Activated CD8-positive, alpha-beta T cell treated with anti-CD3 and anti-CD28 coated beads for 36 hours (primary cell): Measurements from ENCODE around the gene ZNF350. TPM values are rescaled to one million over a fixed set of nuclear protein-coding genes. Genes with fewer than 3 reads are reported as not detected.
"Not testable (repeated sequence)": the region's sequence is repeated elsewhere in the genome, so short reads cannot be mapped to it uniquely, and the experiment has no call there.

ENCODE experiments used
- ATAC-seq: fragments of 200-7000 bp; cut with Tn5 transposase; one replicate; pipeline ENCODE4 v1.10.0; 2021; ENCODE audit warnings: mild to moderate bottlenecking, moderate library complexity
- CTCF ChIA-PET: fragments of 350-600 bp; sonication (Branson Sonifier 250); formaldehyde crosslinking; loops from one replicate; lab custom pipeline; 2021; ENCODE audit warnings: antibody characterized with exemption; lab: Charles Lee
- POLR2A ChIA-PET: fragments of 350-600 bp; sonication (Branson Sonifier 250); formaldehyde crosslinking; loops from one replicate; lab custom pipeline; 2021; ENCODE audit warnings: antibody characterized with exemption; lab: Charles Lee
- DNase-seq: peaks from one replicate; pipeline ENCODE4 v3.0.0-alpha.2; 2020
- H3K27ac Mint-ChIP-seq: one replicate; pipeline ENCODE4 v1.8.0; 2021; ENCODE audit warnings: mild to moderate bottlenecking, mixed read lengths
- H3K27me3 Mint-ChIP-seq: one replicate; pipeline ENCODE4 v1.8.0; 2021; ENCODE audit warnings: mixed read lengths
- H3K36me3 Mint-ChIP-seq: one replicate; pipeline ENCODE4 v1.8.0; 2021; ENCODE audit warnings: low read depth, mixed read lengths
- H3K4me1 Mint-ChIP-seq: one replicate; pipeline ENCODE4 v1.8.0; 2021; ENCODE audit warnings: low read depth, mixed read lengths
- H3K4me3 Mint-ChIP-seq: one replicate; pipeline ENCODE4 v1.8.0; 2021; ENCODE audit warnings: mild to moderate bottlenecking, moderate library complexity, mixed read lengths
- H3K9me3 Mint-ChIP-seq: one replicate; pipeline ENCODE4 v1.8.0; 2021; ENCODE audit warnings: mixed read lengths
- intact Hi-C: fragments of 100-400 bp; cut with micrococcal nuclease; formaldehyde crosslinking; loops from one replicate; pipeline ENCODE4 v1.10.0; 2022
- total RNA-seq, 2 experiments: library from RNA; stranded (reverse); gene quantifications; one replicate each; pipeline ENCODE4 v1.2.3, GENCODE V29; 2021
- TF ChIP-seq, protein P1 (sequence below): fragments of 200-600 bp; IDR thresholded peaks from one replicate; pipeline ENCODE4 v1.8.0; 2022; ENCODE audit warnings: antibody characterized with exemption, mild to moderate bottlenecking

ZNF350 gene
- total RNA-seq, 2 experiments from 2014 or later, result 7.5 to 7.6 TPM

- ATAC-seq, result no peak
- peaks cover 80% of the 10 kb centered on the region for H3K36me3 Mint-ChIP-seq
- H3K27ac Mint-ChIP-seq, result no peak overlapping the region
- no peak for DNase-seq
- no peaks in the 10 kb centered on the region for H3K4me1 Mint-ChIP-seq
- no peaks in the 10 kb centered on the region for H3K27me3 Mint-ChIP-seq
- POLR2A ChIA-PET, result no interaction called here
- H3K9me3 Mint-ChIP-seq, result peaks cover 60% of the 10 kb centered on the region
- H3K4me3 Mint-ChIP-seq, result no peak overlapping the region
- CTCF ChIA-PET, result no interaction called here
- intact Hi-C loops, result no loop called here
- TF ChIP-seq, protein P1, sequence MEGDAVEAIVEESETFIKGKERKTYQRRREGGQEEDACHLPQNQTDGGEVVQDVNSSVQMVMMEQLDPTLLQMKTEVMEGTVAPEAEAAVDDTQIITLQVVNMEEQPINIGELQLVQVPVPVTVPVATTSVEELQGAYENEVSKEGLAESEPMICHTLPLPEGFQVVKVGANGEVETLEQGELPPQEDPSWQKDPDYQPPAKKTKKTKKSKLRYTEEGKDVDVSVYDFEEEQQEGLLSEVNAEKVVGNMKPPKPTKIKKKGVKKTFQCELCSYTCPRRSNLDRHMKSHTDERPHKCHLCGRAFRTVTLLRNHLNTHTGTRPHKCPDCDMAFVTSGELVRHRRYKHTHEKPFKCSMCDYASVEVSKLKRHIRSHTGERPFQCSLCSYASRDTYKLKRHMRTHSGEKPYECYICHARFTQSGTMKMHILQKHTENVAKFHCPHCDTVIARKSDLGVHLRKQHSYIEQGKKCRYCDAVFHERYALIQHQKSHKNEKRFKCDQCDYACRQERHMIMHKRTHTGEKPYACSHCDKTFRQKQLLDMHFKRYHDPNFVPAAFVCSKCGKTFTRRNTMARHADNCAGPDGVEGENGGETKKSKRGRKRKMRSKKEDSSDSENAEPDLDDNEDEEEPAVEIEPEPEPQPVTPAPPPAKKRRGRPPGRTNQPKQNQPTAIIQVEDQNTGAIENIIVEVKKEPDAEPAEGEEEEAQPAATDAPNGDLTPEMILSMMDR, result no peak
These were observed 7.5 kb upstream of the ZNF350 start for GRCh38 chr19:51994048-51994644.

- Mint-ChIP-seq H3K27me3 (no peaks in the 10 kb centered on the region), H3K9me3 (peaks cover 64% of the 10 kb centered on the region), H3K36me3 (peaks cover 80% of the 10 kb centered on the region), H3K4me1 (no peaks in the 10 kb centered on the region), H3K4me3 (no peak overlapping the region), H3K27ac (no peak overlapping the region)
- ChIA-PET POLR2A (no interaction called here), CTCF (interaction anchor here (1.8 kb wide), 1 partner anchor 17 kb away, joined by 4 read pairs; no protein-coding TSS in a partner anchor)
- DNase-seq (no peak), ATAC-seq (no peak)
- TF ChIP-seq, protein P1, result no peak
- intact Hi-C loops, result no loop called here
These were observed 6.8 kb upstream of the ZNF350 start for GRCh38 chr19:51993422-51993821.

DNA sequence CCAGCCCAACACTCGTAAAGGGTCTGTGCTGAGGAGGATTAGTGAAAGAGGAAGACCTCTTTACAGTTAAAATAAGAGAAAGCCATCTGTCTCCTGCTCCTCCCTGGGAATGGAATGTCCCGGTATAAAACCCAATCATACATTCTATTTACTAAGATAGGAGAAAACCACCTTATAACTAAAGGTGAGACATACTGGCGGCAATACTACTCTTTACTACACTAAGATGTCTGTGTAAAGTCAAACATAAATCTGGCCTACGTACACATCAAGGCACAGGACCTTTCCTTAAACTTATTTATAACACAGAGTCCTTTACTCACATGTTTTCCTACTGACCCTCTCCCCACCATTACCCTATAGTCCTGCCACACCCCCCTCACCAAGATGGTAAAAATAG lies 3.3 kb downstream of the ZNF350 start:
- TF ChIP-seq, protein P1, result no peak
- Mint-ChIP-seq H3K27ac (no peak overlapping the region), H3K4me3 (no peak overlapping the region), H3K36me3 (peaks cover 75% of the 10 kb centered on the region), H3K27me3 (no peaks in the 10 kb centered on the region), H3K9me3 (peaks cover 44% of the 10 kb centered on the region), H3K4me1 (peaks cover 16% of the 10 kb centered on the region)
- intact Hi-C loops, result no loop called here
- ATAC-seq (no peak), DNase-seq (no peak)
- ChIA-PET POLR2A (no interaction called here), CTCF (no interaction called here)

- ATAC-seq, H3K4me1 Mint-ChIP-seq, H3K4me3 Mint-ChIP-seq, CTCF ChIA-PET, H3K27me3 Mint-ChIP-seq, H3K27ac Mint-ChIP-seq, DNase-seq, intact Hi-C loops: not testable (repeated sequence)
- Mint-ChIP-seq H3K36me3 (peaks cover 81% of the 10 kb centered on the region), H3K9me3 (peaks cover 58% of the 10 kb centered on the region)
- POLR2A ChIA-PET, result interaction anchor here (0.8 kb wide), 1 partner anchor 18 kb away, joined by 3 read pairs; no protein-coding TSS in a partner anchor
These were observed 5.7 kb downstream of the ZNF350 start for GRCh38 chr19:51980926-51981325.

- Mint-ChIP-seq H3K27me3 (no peaks in the 10 kb centered on the region), H3K4me3 (no peak overlapping the region), H3K27ac (no peak overlapping the region), H3K36me3 (peaks cover 82% of the 10 kb centered on the region), H3K4me1 (peaks cover 6% of the 10 kb centered on the region), H3K9me3 (peaks cover 56% of the 10 kb centered on the region)
- ATAC-seq (no peak), DNase-seq (no peak)
- ChIA-PET POLR2A (no interaction called here), CTCF (no interaction called here)
- intact Hi-C loops, result no loop called here
- TF ChIP-seq, protein P1, result no peak
These were observed 6.4 kb downstream of the ZNF350 start for GRCh38 chr19:51980116-51980736.
